HepG2 (cell line): ENCODE results near the gene CLDN18. TPM values are rescaled to one million over a fixed set of nuclear protein-coding genes. Genes with fewer than 3 reads are reported as not detected.

Experiments used
- ATAC-seq: fragments of 200-7000 bp; cut with Tn5 transposase; 3 replicates; pipeline ENCODE4 v1.9.1; 2020; ENCODE audit warnings: mild to moderate bottlenecking, moderate library complexity
- BruUV-seq: library from RNA; stranded (reverse); fragments of 400-500 nt; replicated peaks from 2 replicates; lab custom pipeline; 2021; lab: Mats Ljungman, UMichigan
- CTCF ChIA-PET: fragments of 300-600 bp; formaldehyde crosslinking; extraction: SDS; loops from one replicate; lab custom pipeline; 2021; ENCODE audit warnings: low total read pairs, inconsistent platforms, low intra/inter-chr PET ratio; lab: Yijun Ruan, JAX
- POLR2A ChIA-PET: fragments of 350-600 bp; sonication (Branson Sonifier 250); formaldehyde crosslinking; loops from one replicate; lab custom pipeline; 2020; ENCODE audit warnings: antibody characterized with exemption, inconsistent platforms; lab: Yijun Ruan, JAX
- DNase-seq: peaks from one replicate; pipeline ENCODE4 v3.0.0-alpha.2; 2015; ENCODE audit warnings: low spot score
- FAIRE-seq: peaks from 3 replicates; lab custom pipeline; 2011; peaks lifted over from hg19 to GRCh38; lab: Jason Lieb, UNC
- H2AFZ ChIP-seq: one replicate; pipeline ENCODE4 v1.6.1; 2011; ENCODE audit warnings: low read length, inconsistent platforms
- H3K27ac ChIP-seq: fragments of 300-600 bp; 3 replicates; pipeline ENCODE4 v1.8.0; 2011; ENCODE audit warnings: mixed run types, mild to moderate bottlenecking, mixed read lengths, low read length, inconsistent platforms; ENCODE audit not compliant: insufficient read depth; ENCODE audit errors: extremely low read length
- H3K27me3 ChIP-seq, 2 experiments: fragments of 200-600 bp in 1 of 2; 2 replicates in 1 of 2; 3 replicates in 1 of 2; pipeline versions ENCODE4 v1.6.0 to v1.8.0; 2011; ENCODE audit warnings: low read length in 2 of 2, mild to moderate bottlenecking in 2 of 2, moderate library complexity in 2 of 2, inconsistent platforms in 1 of 2; ENCODE audit not compliant: insufficient read depth in 2 of 2, control insufficient read depth in 1 of 2
- H3K36me3 ChIP-seq, 2 experiments: fragments of 200-600 bp in 1 of 2; replicated peaks in 1 of 2; 2 replicates in 1 of 2; 3 replicates in 1 of 2; pipeline versions ENCODE4 v1.5.1 to v1.8.0; 2011; ENCODE audit warnings: low read length in 2 of 2, inconsistent platforms in 1 of 2; ENCODE audit not compliant: insufficient read depth in 2 of 2, control insufficient read depth in 1 of 2
- H3K4me1 ChIP-seq: 2 replicates; pipeline ENCODE4 v1.5.1; 2012; ENCODE audit warnings: low read length, inconsistent platforms; ENCODE audit not compliant: insufficient read depth
- H3K4me2 ChIP-seq: 2 replicates; pipeline ENCODE4 v1.6.0; 2011; ENCODE audit warnings: low read depth, low read length, inconsistent platforms
- H3K4me3 ChIP-seq, 3 experiments: fragments of 200-600 bp in 1 of 3; sonication (generic), shearing (Covaris generic) in 1 of 3; replicated peaks in 1 of 3; 2 replicates each; pipeline ENCODE4 v1.5.1; 2011 to 2016; ENCODE audit warnings: low read length in 3 of 3, inconsistent platforms in 2 of 3, low read depth in 2 of 3, mild to moderate bottlenecking in 2 of 3, control low read depth in 1 of 3, mixed read lengths in 1 of 3; ENCODE audit not compliant: insufficient read depth in 1 of 3
- H3K79me2 ChIP-seq: one replicate; pipeline ENCODE4 v1.6.1; 2011; ENCODE audit warnings: low read length, inconsistent platforms; ENCODE audit not compliant: insufficient read depth
- H3K9ac ChIP-seq: 2 replicates; pipeline ENCODE4 v1.6.0; 2011; ENCODE audit warnings: mild to moderate bottlenecking, low read depth, low read length, inconsistent platforms; ENCODE audit not compliant: insufficient read depth
- H3K9me3 ChIP-seq: 2 replicates; pipeline ENCODE4 v1.5.1; 2012; ENCODE audit warnings: mild to moderate bottlenecking, low read length
- H4K20me1 ChIP-seq: 2 replicates; pipeline ENCODE4 v1.6.0; 2011; ENCODE audit warnings: inconsistent platforms, mild to moderate bottlenecking, low read length, moderate library complexity; ENCODE audit not compliant: insufficient read depth
- HINFP ChIP-seq: sonication (generic); formaldehyde crosslinking; IDR thresholded peaks from 2 replicates; pipeline ENCODE4 v1.4.0; 2020; ENCODE audit warnings: low read depth, mild to moderate bottlenecking, missing genetic modification reagents
- HNF1B ChIP-seq: sonication (generic); formaldehyde crosslinking; IDR thresholded peaks from 2 replicates; pipeline ENCODE4 v1.5.1; 2020; ENCODE audit warnings: mild to moderate bottlenecking, moderate library complexity, missing genetic modification reagents
- POGZ ChIP-seq: sonication (generic); formaldehyde crosslinking; IDR thresholded peaks from 2 replicates; pipeline ENCODE4 v1.4.0; 2020; ENCODE audit warnings: mild to moderate bottlenecking, missing genetic modification reagents
- SIN3B ChIP-seq: fragments of 150-350 bp; IDR thresholded peaks from 2 replicates; pipeline ENCODE4 v1.6.1; 2014; ENCODE audit warnings: low read length
- SNAPC4 ChIP-seq: sonication (generic); formaldehyde crosslinking; IDR thresholded peaks from 2 replicates; pipeline ENCODE4 v1.4.0; 2020; ENCODE audit warnings: mild to moderate bottlenecking, missing genetic modification reagents
- TBX3 ChIP-seq: fragments of 450-650 bp; IDR thresholded peaks from 2 replicates; pipeline ENCODE4 v1.6.1; 2017; ENCODE audit warnings: antibody characterized with exemption, mild to moderate bottlenecking, inconsistent platforms, borderline replicate concordance
- TIGD3 ChIP-seq: sonication (generic); formaldehyde crosslinking; IDR thresholded peaks from 2 replicates; pipeline ENCODE4 v1.5.1; 2020; ENCODE audit warnings: mild to moderate bottlenecking, missing genetic modification reagents, borderline replicate concordance
- U2AF1 ChIP-seq: fragments of 200-400 bp; formaldehyde crosslinking; optimal IDR thresholded peaks from 2 replicates; pipeline ENCODE3; 2017; ENCODE audit warnings: mild to moderate bottlenecking, low read depth, low read length
- ZFP36L2 ChIP-seq: sonication (generic); formaldehyde crosslinking; IDR thresholded peaks from 2 replicates; pipeline ENCODE4 v1.4.0; 2020; ENCODE audit warnings: missing genetic modification reagents
- ZFX ChIP-seq: sonication (generic); formaldehyde crosslinking; IDR thresholded peaks from 2 replicates; pipeline ENCODE4 v1.4.0; 2020; ENCODE audit warnings: mild to moderate bottlenecking, low read depth, missing genetic modification reagents, moderate library complexity
- ZNF225 ChIP-seq: sonication (generic); formaldehyde crosslinking; IDR thresholded peaks from 2 replicates; pipeline ENCODE4 v1.4.0; 2020; ENCODE audit warnings: mild to moderate bottlenecking, missing genetic modification reagents
- ZNF468 ChIP-seq: sonication (generic); formaldehyde crosslinking; IDR thresholded peaks from 2 replicates; pipeline ENCODE4 v1.8.0; 2022; ENCODE audit warnings: mild to moderate bottlenecking, moderate library complexity, missing genetic modification reagents
- ZNF549 ChIP-seq: sonication (generic); formaldehyde crosslinking; IDR thresholded peaks from 2 replicates; pipeline ENCODE4 v1.5.0; 2020; ENCODE audit warnings: missing genetic modification reagents
- WGBS: methylation state at CpG from one replicate; pipeline ENCODE4 v1.1.6; 2017; ENCODE audit warnings: low lambda C conversion rate; 5-methylcytosine and 5-hydroxymethylcytosine counted together
- in situ Hi-C: cut with HindIII; loops from 2 replicates; pipeline ENCODE4 v1.10.0; 2017; ENCODE audit warnings: low pct_unique_long_range_greater_than_20kb; ENCODE audit not compliant: extremely low pct_ligation_motif_present
- intact Hi-C: fragments of 100-400 bp; cut with micrococcal nuclease; formaldehyde crosslinking; loops from one replicate; pipeline ENCODE4 v1.10.0; 2022; ENCODE audit not compliant: unreplicated experiment
- polyA plus RNA-seq, 8 experiments: library from polyadenylated mRNA; depleted of rRNA in 3 of 8; stranded (reverse) in 7 of 8; unstranded in 1 of 8; fragments of >200 nt; fragmentation: Illumina TruSeq in 4 of 8; extraction: Trizol in 4 of 8; gene quantifications; 2 replicates each; pipeline versions ENCODE4 v1.2.1 to v1.2.3, GENCODE V29; 2011 to 2016; ENCODE audit warnings: low read depth in 4 of 8, missing spikeins in 1 of 8, mixed read lengths in 1 of 8; ENCODE audit not compliant: insufficient read depth in 1 of 8
- total RNA-seq, 5 experiments: library from RNA; depleted of rRNA; stranded (reverse); fragments of >200 nt; fragmentation: Illumina TruSeq; extraction: Trizol; gene quantifications; 2 replicates each; pipeline ENCODE4 v1.2.3, GENCODE V29; 2016; ENCODE audit warnings: low read depth in 1 of 5
- TF ChIP-seq, protein P1 (sequence below): sonication (generic); formaldehyde crosslinking; IDR thresholded peaks from 2 replicates; pipeline ENCODE4 v1.9.0; 2021; ENCODE audit warnings: missing genetic modification reagents, borderline replicate concordance

The CLDN18 gene
- total and polyA plus RNA-seq, 2 of the 13 experiments (the other 11 are each of a cell fraction or from before 2014, with no cell fraction given) = not detected

DNA sequence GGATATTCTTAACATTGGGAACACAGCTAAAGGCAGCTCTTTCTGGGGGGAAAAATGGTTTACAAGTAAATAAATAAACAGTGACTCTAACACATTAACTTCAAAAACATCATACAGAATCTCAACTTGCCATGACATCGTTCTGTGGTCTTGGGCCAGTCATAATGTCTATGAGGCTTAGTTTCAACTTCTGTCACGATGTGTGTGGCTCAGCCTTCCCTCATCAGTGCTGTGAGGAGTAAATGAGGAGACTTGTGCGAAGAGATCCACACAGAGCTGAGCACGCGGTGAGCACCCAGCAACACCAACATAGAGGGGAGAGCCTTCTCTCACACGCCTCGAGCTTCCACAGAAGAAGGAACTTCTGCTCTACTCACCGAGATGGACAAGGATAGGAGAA, 56.4 kb downstream of the CLDN18 start:
- Histone ChIP-seq H3K27me3 (no peaks in the 10 kb centered on the region), H4K20me1 (no peaks in the 10 kb centered on the region), H3K4me1 (no peaks in the 10 kb centered on the region), H3K4me2 (no peak overlapping the region), H3K9me3 (no peaks in the 10 kb centered on the region), H2AFZ (no peak overlapping the region), H3K36me3 (no peaks in the 10 kb centered on the region), H3K79me2 (no peaks in the 10 kb centered on the region), H3K4me3 (no peak overlapping the region), H3K9ac (no peak overlapping the region), H3K27ac (no peak overlapping the region)
- TF ChIP-seq ZNF468 (no peak), ZFP36L2 (CRISPR knock-in tag) (no peak), TBX3 (no peak), ZNF225 (no peak), SNAPC4 (no peak), U2AF1 (no peak), HINFP (CRISPR knock-in tag) (no peak), ZNF549 (no peak), POGZ (CRISPR knock-in tag) (no peak), SIN3B (no peak), HNF1B (no peak), TIGD3 (no peak), ZFX (CRISPR knock-in tag) (no peak)
- TF ChIP-seq, protein P1, sequence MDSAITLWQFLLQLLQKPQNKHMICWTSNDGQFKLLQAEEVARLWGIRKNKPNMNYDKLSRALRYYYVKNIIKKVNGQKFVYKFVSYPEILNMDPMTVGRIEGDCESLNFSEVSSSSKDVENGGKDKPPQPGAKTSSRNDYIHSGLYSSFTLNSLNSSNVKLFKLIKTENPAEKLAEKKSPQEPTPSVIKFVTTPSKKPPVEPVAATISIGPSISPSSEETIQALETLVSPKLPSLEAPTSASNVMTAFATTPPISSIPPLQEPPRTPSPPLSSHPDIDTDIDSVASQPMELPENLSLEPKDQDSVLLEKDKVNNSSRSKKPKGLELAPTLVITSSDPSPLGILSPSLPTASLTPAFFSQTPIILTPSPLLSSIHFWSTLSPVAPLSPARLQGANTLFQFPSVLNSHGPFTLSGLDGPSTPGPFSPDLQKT (CRISPR knock-in tag) = no peak
- intact Hi-C loops = no loop called here
- CTCF ChIA-PET = no interaction called here
- in situ Hi-C loops = loop anchor here (5.0 kb wide), 1 partner anchor 51 kb away; the partner anchor contains the start of gene DZIP1L
- no peak for ATAC-seq
- WGBS = 83% methylated on average over 4 of the region's 8 CpGs
- POLR2A ChIA-PET = no interaction called here
- BruUV-seq = no TSS peak
- no peak for FAIRE-seq
- DNase-seq = no peak
